Activated T-cell treated with anti-CD3 and anti-CD28 coated beads for 4 hours (primary cell): Measurements from ENCODE around the gene RFXAP.

ENCODE experiments used
- DNase-seq: peaks from one replicate; pipeline ENCODE4 v3.0.0-alpha.2; 2020

Gene RFXAP

DNA sequence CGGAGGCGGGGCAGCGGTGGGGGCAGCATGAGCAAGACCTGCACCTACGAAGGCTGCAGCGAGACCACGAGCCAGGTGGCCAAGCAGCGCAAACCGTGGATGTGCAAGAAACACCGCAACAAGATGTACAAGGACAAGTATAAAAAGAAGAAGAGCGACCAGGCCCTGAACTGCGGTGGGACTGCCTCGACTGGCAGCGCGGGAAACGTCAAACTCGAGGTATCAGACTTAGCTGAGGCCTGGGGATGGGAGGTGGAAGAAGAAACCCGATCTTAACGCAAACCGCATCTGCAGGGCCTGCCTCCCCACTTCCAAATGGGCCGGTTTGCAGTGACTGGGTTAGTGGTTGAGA lies 693 bp downstream of the RFXAP start:
- DNase-seq = peak; percentile 12

GRCh38 chr13:36820222-36820621 lies 1.2 kb downstream of the RFXAP start:
- no peak for DNase-seq

DNA sequence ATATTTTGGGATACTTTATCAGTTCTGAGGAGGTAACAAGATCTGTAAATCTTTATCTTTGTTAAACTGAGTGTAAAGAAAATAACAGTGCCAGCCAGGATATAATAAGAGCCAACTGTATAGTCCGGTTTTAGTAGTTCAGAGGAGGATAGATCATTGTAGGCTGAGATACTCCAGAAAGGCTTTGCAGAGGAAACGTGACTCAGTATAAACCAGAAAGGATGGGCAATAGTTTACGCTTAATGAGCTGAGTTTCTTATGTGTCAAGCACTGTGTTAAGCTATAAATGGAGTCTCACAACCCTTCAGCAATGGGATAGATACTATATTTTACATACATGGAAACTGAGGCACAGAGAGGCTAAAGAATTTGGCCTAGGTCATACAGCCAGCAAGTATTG lies 3.8 kb downstream of the RFXAP start:
- DNase-seq = no peak

DNA sequence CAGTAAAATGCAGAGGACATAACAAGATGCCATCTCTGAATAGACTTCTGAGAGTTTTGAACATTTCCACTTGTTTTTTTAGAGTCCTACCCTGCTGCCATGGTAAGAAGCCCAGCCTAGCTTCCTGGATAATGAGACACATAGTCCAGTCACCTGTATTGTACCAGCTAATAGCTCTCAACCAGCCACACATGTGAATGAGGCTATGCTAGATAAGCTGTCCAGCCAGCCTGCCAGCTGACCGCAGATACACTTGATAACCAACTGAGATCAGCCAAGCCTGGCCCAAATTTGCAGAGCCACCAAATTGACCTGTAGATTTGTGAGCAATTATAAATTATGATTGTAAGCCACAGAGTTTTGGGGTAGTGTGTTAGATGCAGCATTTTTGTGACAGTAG lies 10.7 kb downstream of the RFXAP start:
- DNase-seq = no peak

DNA sequence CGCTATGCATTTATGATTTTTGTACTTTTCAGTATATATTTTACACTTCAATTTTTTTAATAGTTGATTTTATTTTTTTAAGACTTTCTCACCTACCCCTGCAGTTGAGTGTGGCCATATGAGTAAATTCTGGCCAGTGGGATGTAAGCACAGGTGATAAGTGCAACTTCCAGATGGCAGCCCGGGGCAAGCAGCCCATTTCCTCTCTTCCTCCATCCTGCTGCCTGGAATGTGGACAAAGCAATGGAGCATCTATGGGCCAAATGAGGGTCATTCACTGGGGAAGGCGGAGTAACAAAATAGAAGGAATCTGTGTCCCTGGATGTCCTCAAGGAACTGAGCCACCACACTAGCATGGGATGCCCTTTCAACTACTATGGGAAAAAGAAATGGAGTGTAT lies 12.3 kb downstream of the RFXAP start:
- no peak for DNase-seq

DNA sequence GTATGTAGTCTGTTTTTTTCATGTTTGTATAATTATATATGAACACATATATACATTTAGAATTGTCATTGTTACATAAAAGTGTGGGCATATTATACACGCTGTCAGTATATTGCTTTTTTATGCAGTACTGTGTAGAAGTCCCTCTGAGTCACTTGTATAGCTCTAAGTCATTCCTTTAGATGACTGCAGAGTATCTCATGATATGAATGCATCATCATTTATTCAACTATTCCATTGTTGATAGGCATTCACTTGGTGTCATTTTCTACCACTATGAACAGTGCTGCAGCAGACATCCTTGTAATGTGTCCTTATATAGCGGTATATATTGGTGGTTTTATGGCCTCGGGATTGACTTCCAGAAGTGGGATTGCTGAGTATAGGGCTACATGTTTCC lies 15.3 kb downstream of the RFXAP start:
- DNase-seq = no peak

DNA sequence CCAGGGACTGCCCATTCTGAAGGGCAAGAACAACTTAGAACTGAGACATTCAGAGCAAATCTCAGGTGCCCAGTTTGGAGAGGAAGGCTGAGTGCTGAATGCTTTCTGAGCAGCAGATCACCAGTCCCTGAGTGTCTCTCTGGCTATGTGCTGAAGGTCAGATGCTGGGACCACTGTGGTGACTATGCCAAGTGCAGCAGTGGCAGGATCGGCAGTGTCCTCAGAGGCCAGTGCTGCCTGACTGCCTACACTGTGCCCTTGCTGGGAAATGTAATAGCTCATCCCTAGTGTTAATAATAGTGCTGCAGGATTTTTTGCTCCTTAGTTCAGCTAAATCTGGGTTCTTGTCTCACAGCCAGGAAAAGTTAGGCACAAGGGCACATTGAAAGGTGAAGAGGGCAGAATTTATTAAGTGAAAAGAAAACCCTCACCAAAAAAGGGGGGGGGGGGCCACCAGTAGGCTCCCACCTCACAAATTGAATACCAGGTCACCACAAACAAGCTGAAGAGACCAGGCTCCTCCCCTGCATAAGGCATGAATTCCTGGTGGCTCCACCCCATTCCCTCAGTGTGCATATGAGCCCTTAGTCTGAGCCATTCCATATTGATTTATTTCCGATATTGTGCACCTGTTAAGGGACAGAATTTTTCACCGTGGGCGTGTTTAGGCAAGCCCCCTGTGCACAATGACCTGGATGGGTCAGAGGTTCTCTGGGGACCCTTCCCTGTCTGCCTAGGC lies 18.5 kb downstream of the RFXAP start:
- no peak for DNase-seq

- DNase-seq = no peak
Measured at GRCh38 chr13:36839281-36839680, 20.3 kb downstream of the RFXAP start.

GRCh38 chr13:36839981-36840380 lies 21.0 kb downstream of the RFXAP start:
- DNase-seq = no peak

DNA sequence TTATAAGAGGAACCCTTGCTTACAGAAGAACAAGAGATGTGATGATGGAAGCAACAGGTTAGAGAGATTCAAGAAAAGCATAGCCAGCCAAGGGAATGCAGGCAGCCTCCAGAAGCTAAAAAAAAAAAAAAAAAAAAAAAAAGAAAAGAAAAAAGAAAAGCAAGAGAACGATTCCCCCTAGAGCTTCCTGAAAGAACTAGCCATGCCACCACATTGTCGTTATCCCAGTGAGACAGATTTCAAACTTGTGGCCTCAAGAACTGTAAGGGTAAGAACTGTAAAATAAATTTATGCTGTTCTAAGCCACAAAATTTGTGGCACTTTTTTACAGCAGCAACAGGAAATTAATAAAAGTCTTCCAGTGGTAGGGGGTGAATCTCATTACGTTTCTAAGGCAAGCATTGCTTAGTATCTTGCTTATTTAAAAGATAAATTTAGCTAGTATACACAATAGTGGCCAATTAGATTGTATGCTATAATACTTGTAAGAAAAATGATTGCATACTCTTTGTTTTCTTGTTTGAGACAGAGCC lies 21.8 kb downstream of the RFXAP start:
- no peak for DNase-seq

DNA sequence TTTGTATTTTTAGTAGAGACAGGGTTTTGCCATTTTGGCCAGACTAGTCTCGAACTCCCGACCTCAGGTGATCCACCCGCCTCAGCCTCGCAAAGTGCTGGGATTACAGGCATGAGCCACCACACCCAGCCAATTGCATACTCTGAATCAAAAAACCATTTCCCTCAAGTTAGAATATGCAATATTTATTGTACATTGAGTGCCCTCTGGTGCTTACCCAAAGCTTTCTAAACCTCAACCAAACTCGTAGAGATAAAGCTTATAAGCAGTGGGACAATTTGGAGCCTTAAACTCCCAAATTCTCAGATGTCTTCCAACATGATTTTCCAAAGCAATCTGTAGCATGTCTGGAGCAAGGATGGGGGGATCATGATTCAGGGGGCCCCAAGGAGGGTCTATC lies 22.4 kb downstream of the RFXAP start:
- DNase-seq = no peak

- no peak for DNase-seq
Measured at GRCh38 chr13:36847606-36848005, 28.6 kb downstream of the RFXAP start.

GRCh38 chr13:36848199-36848982 lies 29.4 kb downstream of the RFXAP start:
- no peak for DNase-seq

DNA sequence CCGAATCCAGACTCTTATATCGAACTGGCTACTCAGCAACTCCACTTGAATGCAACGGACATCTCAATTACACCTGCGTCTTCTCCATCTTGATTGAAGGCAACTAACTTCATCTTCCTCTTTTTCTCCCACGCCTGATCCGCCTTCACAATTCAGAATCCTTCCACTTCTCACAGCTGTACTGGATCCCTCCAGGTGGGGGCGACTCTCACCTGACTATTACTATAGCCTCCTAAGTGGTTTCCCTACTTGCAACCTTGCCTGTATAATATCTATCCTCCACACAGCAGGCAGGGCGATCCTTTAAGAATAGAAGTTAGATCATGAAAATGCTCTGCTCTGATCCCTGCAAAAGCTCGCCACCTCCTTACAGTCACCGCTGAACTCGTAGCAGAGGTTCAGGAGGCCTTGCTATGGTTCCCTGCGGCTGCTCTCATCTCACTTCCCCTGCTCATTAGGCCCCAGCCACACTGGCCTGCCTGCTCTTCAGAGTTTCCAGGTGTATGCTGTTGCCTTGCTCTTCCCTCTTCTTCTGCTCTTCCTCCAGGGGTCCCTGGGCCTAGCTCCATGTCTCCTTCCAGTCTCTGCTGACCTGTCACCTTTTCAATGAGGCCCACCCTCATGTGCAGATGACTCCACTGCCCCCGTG lies 31.9 kb downstream of the RFXAP start:
- DNase-seq = no peak

DNA sequence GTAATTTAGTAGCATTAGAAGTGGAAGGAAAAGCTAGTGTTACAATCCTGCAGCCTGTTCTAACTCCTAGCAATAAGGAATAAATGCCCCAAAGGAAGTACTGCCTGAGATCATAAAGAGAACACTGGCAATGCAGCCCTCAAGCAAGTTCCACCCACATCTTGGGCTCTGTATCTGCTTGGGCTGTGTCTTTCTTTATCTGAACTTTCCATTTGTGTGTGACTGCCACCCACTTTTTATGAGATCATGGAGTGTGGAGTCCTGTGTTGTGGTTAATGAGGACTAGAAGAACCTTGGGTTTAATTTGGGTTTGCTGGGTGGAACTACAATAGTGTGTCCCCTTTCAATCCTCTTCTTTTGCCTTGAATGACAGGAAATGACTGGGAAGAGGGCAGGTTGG lies 38.2 kb downstream of the RFXAP start:
- no peak for DNase-seq

DNA sequence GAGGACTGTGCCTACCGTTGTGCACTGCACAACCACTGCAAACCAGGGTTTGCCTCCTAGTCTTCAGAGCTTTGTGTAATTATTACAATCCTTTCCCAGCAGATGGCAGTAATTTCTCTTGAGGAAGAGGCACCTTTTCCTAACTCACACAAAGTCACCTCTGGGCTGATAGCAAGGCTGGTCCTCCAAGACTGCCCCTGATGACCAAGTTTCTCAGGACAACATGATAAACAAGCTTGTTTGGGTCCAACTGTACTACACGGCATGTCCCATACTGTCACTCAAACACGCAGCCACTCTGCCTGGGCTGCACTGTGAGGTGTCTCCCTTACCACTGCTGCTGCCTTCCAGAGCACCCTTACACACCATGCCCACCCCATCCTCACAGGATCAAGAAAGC lies 39.3 kb downstream of the RFXAP start:
- no peak for DNase-seq

- no peak for DNase-seq
Measured at GRCh38 chr13:36859259-36859658, 40.2 kb downstream of the RFXAP start.

DNA sequence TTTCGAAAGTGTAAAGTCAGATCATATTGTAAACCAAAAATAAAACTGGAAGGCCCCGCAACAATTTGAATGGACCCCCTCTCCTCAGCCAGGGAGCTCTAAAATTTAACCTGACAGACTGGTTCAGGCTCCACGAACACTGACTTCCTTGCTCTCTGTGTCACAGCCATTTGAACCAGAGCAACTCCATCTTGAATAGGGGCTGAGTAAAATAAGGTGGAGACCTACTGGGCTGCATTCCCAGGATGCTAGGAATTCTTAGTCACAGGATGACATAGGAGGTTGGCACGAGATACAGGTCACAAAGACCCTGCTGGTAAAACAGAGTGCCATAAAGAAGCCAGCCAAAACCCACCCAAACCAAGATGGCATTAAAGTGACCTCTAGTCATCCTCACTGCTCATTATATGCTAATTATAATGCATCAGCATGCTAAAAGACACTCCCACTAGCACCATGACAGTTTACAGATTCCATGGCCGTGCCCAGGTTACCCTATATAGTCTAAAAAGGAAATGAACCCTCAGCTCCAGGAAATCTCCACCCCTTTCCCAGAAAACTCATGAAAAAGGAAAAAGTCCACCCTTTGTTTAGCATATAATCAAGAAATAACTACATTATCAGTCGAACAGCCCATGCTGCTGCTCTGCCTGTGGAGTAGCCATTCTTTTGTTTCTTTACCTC lies 43.1 kb downstream of the RFXAP start:
- no peak for DNase-seq

GRCh38 chr13:36862722-36863121 lies 43.7 kb downstream of the RFXAP start:
- no peak for DNase-seq

DNA sequence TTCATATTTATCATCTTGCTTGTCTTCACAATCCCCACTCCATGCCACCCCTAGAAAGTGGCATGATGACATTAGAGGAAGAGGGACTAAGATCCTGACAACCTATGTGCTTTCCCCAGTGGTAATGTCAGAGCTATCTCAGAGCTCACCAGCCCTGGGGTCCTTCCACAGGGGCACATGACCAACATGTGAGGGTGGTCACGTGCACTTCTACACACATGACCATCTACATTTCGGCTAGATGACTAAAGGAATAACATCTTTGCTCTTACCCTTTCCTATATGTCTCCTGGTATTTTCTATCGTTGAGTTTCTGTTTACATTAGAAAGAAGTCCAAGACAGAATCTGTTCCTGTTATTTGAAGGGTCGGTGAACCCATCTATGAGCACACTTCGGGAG lies 46.2 kb downstream of the RFXAP start:
- no peak for DNase-seq

- no peak for DNase-seq
Measured at GRCh38 chr13:36866232-36866631, 47.2 kb downstream of the RFXAP start.

DNA sequence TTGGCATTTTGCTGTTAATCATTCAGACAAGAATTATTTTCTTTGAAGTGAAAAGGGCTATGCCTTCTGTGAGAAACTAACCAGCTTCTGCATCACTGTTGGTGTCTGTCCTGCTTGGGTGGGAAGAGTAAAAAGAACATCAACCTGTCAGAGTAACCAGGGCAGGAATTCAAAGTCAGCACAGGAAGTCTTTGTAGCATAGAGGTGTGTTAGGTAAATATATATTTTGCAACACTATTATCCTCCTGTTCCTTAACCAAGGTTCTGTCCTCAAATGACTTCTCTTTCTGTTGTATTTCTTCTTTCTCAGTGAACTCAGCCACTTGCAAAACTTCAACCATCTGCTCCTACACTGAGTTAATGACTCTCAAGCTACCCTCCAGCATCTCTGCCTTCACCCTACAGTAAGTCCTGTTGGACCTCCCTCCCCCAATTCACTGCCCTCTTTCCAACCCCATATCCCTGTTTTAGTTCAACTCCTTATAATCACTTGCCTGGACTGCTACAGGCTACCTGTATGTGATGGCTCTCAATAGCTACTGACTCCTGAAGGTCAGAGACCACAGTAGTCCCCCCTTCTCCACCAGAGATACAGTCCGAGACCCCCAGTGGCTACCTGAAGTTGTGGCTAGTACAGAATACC lies 51.1 kb downstream of the RFXAP start:
- DNase-seq = no peak

DNA sequence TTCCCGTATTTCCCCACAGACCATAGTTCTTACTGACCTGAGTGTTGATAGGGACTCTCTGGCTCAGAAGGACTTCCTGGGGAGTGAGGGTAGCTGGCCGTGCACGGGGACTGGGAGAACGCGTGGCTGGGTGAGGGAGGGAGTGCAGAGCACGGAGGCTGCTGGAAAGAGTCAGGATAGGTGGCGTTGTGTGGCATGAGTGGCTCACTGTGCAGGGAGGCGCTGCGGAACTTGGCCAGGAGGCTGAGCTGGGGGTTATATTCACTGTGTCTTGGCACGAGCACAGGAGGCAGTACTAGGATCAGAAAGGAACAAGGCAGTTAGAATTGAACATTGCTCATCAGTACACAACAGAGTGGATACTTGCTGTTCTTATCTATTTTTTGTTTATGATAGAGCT lies 53.6 kb downstream of the RFXAP start:
- no peak for DNase-seq
